GM12878 (cell line): ENCODE data around the gene ZSWIM3. TPM values are rescaled to one million over a fixed set of nuclear protein-coding genes. Genes with fewer than 3 reads are reported as not detected.

Source experiments
- ATAC-seq: fragments of 200-7000 bp; cut with Tn5 transposase; 3 replicates; pipeline ENCODE4 v1.9.1; 2020; ENCODE audit warnings: mild to moderate bottlenecking, moderate library complexity
- BruUV-seq: library from RNA; stranded (reverse); fragments of 400-500 nt; replicated peaks from 2 replicates; lab custom pipeline; 2021; lab: Mats Ljungman, UMichigan
- CTCF ChIA-PET: fragments of 300-600 bp; sonication (Branson Sonifier 250); formaldehyde crosslinking; extraction: SDS; loops from one replicate; lab custom pipeline; 2021; ENCODE audit warnings: inconsistent platforms; lab: Yijun Ruan, JAX
- POLR2A ChIA-PET: fragments of 350-600 bp; formaldehyde crosslinking; extraction: SDS; loops from one replicate; lab custom pipeline; 2021; ENCODE audit warnings: inconsistent platforms; lab: Charles Lee
- RAD21 ChIA-PET: fragments of 300-600 bp; sonication (Branson Sonifier 250); formaldehyde crosslinking; loops from one replicate; lab custom pipeline; 2023; ENCODE audit warnings: antibody characterized with exemption; ENCODE audit not compliant: unreplicated experiment; lab: Charles Lee
- SMC1A ChIA-PET: fragments of 300-600 bp; sonication (Branson Sonifier 250); formaldehyde crosslinking; loops from one replicate; lab custom pipeline; 2023; ENCODE audit not compliant: unreplicated experiment, uncharacterized antibody; lab: Charles Lee
- DNase-seq: peaks from one replicate; pipeline ENCODE4 v3.0.0-alpha.2; 2011; ENCODE audit warnings: low read depth, low spot score
- FAIRE-seq: peaks from 3 replicates; lab custom pipeline; 2011; peaks lifted over from hg19 to GRCh38; lab: Jason Lieb, UNC
- H2AFZ ChIP-seq: 2 replicates; pipeline ENCODE4 v1.6.0; 2011; ENCODE audit warnings: low read depth, low read length, control low read depth; ENCODE audit not compliant: control insufficient read depth
- H3K27ac ChIP-seq: 2 replicates; pipeline ENCODE4 v1.5.1; 2011; ENCODE audit warnings: control low read depth; ENCODE audit not compliant: control insufficient read depth, insufficient read depth
- H3K27me3 ChIP-seq, 2 experiments: replicated peaks in 1 of 2; 2 replicates each; pipeline versions ENCODE4 v1.6.0 to v1.6.1; 2011; ENCODE audit warnings: low read length in 1 of 2; ENCODE audit not compliant: control insufficient read depth in 2 of 2, insufficient read depth in 2 of 2
- H3K36me3 ChIP-seq, 2 experiments: 2 replicates each; pipeline ENCODE4 v1.5.1; 2011; ENCODE audit warnings: low read length in 1 of 2; ENCODE audit not compliant: control insufficient read depth in 2 of 2, insufficient read depth in 2 of 2
- H3K4me1 ChIP-seq: 2 replicates; pipeline ENCODE4 v1.6.1; 2011; ENCODE audit warnings: mild to moderate bottlenecking, low read length, moderate library complexity, mixed read lengths; ENCODE audit not compliant: control insufficient read depth, insufficient read depth
- H3K4me2 ChIP-seq: 2 replicates; pipeline ENCODE4 v1.6.0; 2011; ENCODE audit warnings: control low read depth; ENCODE audit not compliant: control insufficient read depth, insufficient read depth
- H3K4me3 ChIP-seq: fragments of 200-600 bp; sonication (generic); 2 replicates; pipeline ENCODE4 v1.5.1; 2016
- H3K79me2 ChIP-seq: 2 replicates; pipeline ENCODE4 v1.6.0; 2011; ENCODE audit warnings: low read length; ENCODE audit not compliant: control insufficient read depth, insufficient read depth
- H3K9ac ChIP-seq: 2 replicates; pipeline ENCODE4 v1.8.0; 2011; ENCODE audit warnings: low read length, control low read depth, mixed read lengths; ENCODE audit not compliant: control insufficient read depth, insufficient read depth
- H3K9me3 ChIP-seq: replicated peaks from 3 replicates; pipeline ENCODE4 v1.5.1; 2011; ENCODE audit warnings: mild to moderate bottlenecking, low read length; ENCODE audit not compliant: control insufficient read depth, insufficient read depth
- H4K20me1 ChIP-seq: 2 replicates; pipeline ENCODE4 v1.6.0; 2011; ENCODE audit not compliant: control insufficient read depth, insufficient read depth
- CREM ChIP-seq: IDR thresholded peaks from 2 replicates; pipeline ENCODE4 v1.6.1; 2014; ENCODE audit warnings: antibody characterized with exemption, low read depth
- IKZF2 ChIP-seq, 2 experiments: fragments of 450-650 bp; IDR thresholded peaks; 2 replicates each; pipeline ENCODE4 v1.6.1; 2017; ENCODE audit warnings: mild to moderate bottlenecking in 2 of 2, moderate library complexity in 2 of 2
- RAD51 ChIP-seq: fragments of 450-650 bp; IDR thresholded peaks from 2 replicates; pipeline ENCODE4 v1.6.1; 2016; ENCODE audit warnings: moderate library complexity, mild to moderate bottlenecking, inconsistent platforms
- SUPT20H ChIP-seq: IDR thresholded peaks from 2 replicates; pipeline ENCODE4 v1.6.1; 2011; ENCODE audit warnings: low read depth, mild to moderate bottlenecking, low read length, moderate library complexity, borderline replicate concordance; ENCODE audit not compliant: control insufficient read depth
- WGBS: methylation state at CpG from one replicate; pipeline ENCODE4 v1.1.6; 2016; ENCODE audit warnings: low lambda C conversion rate; ENCODE audit not compliant: insufficient replicate concordance, insufficient coverage; ENCODE audit errors: missing lambda C conversion rate; 5-methylcytosine and 5-hydroxymethylcytosine counted together
- in situ Hi-C: fragments of 300-500 bp; cut with MboI; formaldehyde crosslinking; loops from 9 replicates; pipeline ENCODE4 v1.14.3; 2018; ENCODE audit warnings: mixed read lengths
- intact Hi-C: fragments of 100-400 bp; cut with micrococcal nuclease; formaldehyde crosslinking; loops from one replicate; pipeline ENCODE4 v1.14.2; 2022; ENCODE audit not compliant: unreplicated experiment
- polyA plus RNA-seq, 11 experiments: library from polyadenylated mRNA; depleted of rRNA in 4 of 11; unstranded in 6 of 11; stranded (reverse) in 5 of 11; fragments of >200 nt; fragmentation: Nextera tagmentation in 4 of 11; fragmentation: Illumina TruSeq in 1 of 11; extraction: Ambion mirVana in 4 of 11; extraction: Trizol in 1 of 11; gene quantifications; 1 replicate in 1 of 11; 2 replicates in 10 of 11; pipeline versions ENCODE4 v1.2.1 to v1.2.3, GENCODE V29; 2011 to 2016; ENCODE audit warnings: inconsistent platforms in 2 of 11, missing spikeins in 2 of 11, low read depth in 1 of 11
- total RNA-seq, 4 experiments: library from RNA; depleted of rRNA in 3 of 4; stranded (reverse); fragments of >200 nt in 3 of 4; fragmentation: Illumina TruSeq in 1 of 4; extraction: Trizol in 1 of 4; gene quantifications; 2 replicates each; pipeline versions ENCODE4 v1.2.1 to v1.2.3, GENCODE V29; 2013 to 2021

ZSWIM3 gene
- total and polyA plus RNA-seq, 10 of the 15 experiments (the other 5 are each of a cell fraction or from before 2014, with no cell fraction given), result 1.6 to 5.1 (median 4.2) TPM

DNA sequence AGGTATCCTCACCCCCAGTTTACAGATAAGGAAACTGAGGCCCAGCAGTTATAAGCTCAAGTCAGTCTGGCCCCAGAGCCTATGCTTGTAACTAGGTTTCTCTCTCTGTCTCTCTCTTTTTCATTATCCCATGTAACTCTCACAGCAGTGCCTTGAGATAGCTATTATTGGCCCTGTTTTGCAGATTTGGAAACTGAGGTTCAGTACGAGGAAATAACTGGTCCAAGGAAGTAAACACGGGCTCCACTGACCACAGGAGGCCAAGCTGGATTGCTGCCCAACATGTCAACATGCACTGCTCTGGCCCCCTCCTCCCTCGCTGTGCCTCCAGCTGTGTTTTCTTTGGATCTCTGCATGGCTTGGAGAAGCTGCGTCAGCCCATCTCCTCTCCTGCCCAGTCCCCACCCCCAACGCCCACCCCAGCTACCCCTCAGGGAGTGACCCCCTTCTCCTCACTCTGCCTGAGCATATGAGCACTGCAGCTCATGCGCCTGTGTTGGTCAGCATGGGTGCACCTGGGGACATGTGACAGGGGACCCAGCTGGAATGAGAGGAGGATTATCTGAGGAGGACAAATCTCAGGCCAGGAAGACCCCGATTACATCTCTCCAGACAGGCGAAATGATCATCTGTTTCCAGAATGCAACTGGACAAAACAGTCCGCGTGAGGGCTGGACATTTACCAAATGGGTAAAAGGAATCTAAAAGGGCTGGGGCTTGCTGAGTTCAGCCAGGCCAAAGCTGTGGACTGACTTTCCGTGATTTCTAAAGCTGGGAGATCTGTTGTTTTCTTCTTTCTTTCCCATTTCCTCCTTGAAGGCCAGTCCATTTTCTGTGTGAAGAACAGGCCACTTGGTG lies 62.4 kb downstream of the ZSWIM3 start:
- FAIRE-seq, result no peak
- CTCF ChIA-PET, result interaction anchor here (0.6 to 3.0 kb wide), 5 partner anchors 8 to 120 kb away, joined by 3 to 12 read pairs (median 4); no protein-coding TSS in a partner anchor
- TF ChIP-seq IKZF2 (IDR thresholded peaks at IDR 0.05), result no peak
- TF ChIP-seq RAD51, result no peak
- no peak for TF ChIP-seq SUPT20H
- no peak for TF ChIP-seq CREM
- TF ChIP-seq, all 136 proteins: peak for 0

More for the DNA sequence above, 62.4 kb downstream of the ZSWIM3 start:
- no peak overlapping the region for H3K4me3 ChIP-seq
- no peaks in the 10 kb centered on the region for H3K4me1 ChIP-seq
- no peak overlapping the region for H3K9ac ChIP-seq
- WGBS, result 46% methylated on average over 9 of the region's 11 CpGs
- H3K79me2 ChIP-seq, result no peaks in the 10 kb centered on the region
- in situ Hi-C loops (no loop called here), intact Hi-C loops (no loop called here)
- no peak overlapping the region for H2AFZ ChIP-seq
- POLR2A ChIA-PET, result interaction anchor here (1.1 kb wide), 3 partner anchors 8 to 25 kb away, joined by 3 to 7 read pairs (median 3); partner anchors contain the start of gene PCIF1
- SMC1A ChIA-PET, result interaction anchor here (0.5 to 1.5 kb wide), 3 partner anchors 14 to 147 kb away, joined by 3 to 5 read pairs (median 3); no protein-coding TSS in a partner anchor
- H3K9me3 ChIP-seq, result no peaks in the 10 kb centered on the region
- no peaks in the 10 kb centered on the region for H4K20me1 ChIP-seq
- H3K4me2 ChIP-seq, result no peak overlapping the region
- no peaks in the 10 kb centered on the region for H3K27me3 ChIP-seq
- H3K36me3 ChIP-seq, result no peaks in the 10 kb centered on the region
- DNase-seq (no peak), ATAC-seq (no peak)
- BruUV-seq, result no TSS peak
- H3K27ac ChIP-seq, result no peak overlapping the region
- RAD21 ChIA-PET, result no interaction called here
